ENCODE data around the gene PDE2A. TPM values are rescaled to one million over a fixed set of nuclear protein-coding genes. Genes with fewer than 3 reads are reported as not detected.

PDE2A gene
- total and polyA plus RNA-seq, 3 donors from 2014 or later: 14.1 to 20.6 (median 15.2) TPM

GRCh38 chr11:72594493-72595291 lies 79.5 kb downstream of the PDE2A start:
- WGBS, 2 donors: 78 to 89% methylated on average over 5 to 8 of the region's 8 CpGs
- Histone ChIP-seq H3K4me1 (peaks cover 7% of the 10 kb centered on the region), H3K27me3 (no peaks in the 10 kb centered on the region), H3K9me3 (no peaks in the 10 kb centered on the region), H3K27ac (no peak overlapping the region), H3K4me3 (no peak overlapping the region), H3K36me3 (ENCODE audit: low read depth, missing control alignments) (no peaks in the 10 kb centered on the region)
- DNase-seq: no peak
- intact Hi-C loops (cut with DNase I; ENCODE audit: low total_unique reads): no loop called here
- TF ChIP-seq POLR2A (IDR thresholded peaks at IDR 0.05): no peak
- TF ChIP-seq, protein P1, sequence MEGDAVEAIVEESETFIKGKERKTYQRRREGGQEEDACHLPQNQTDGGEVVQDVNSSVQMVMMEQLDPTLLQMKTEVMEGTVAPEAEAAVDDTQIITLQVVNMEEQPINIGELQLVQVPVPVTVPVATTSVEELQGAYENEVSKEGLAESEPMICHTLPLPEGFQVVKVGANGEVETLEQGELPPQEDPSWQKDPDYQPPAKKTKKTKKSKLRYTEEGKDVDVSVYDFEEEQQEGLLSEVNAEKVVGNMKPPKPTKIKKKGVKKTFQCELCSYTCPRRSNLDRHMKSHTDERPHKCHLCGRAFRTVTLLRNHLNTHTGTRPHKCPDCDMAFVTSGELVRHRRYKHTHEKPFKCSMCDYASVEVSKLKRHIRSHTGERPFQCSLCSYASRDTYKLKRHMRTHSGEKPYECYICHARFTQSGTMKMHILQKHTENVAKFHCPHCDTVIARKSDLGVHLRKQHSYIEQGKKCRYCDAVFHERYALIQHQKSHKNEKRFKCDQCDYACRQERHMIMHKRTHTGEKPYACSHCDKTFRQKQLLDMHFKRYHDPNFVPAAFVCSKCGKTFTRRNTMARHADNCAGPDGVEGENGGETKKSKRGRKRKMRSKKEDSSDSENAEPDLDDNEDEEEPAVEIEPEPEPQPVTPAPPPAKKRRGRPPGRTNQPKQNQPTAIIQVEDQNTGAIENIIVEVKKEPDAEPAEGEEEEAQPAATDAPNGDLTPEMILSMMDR (IDR thresholded peaks at IDR 0.05): no peak

DNA sequence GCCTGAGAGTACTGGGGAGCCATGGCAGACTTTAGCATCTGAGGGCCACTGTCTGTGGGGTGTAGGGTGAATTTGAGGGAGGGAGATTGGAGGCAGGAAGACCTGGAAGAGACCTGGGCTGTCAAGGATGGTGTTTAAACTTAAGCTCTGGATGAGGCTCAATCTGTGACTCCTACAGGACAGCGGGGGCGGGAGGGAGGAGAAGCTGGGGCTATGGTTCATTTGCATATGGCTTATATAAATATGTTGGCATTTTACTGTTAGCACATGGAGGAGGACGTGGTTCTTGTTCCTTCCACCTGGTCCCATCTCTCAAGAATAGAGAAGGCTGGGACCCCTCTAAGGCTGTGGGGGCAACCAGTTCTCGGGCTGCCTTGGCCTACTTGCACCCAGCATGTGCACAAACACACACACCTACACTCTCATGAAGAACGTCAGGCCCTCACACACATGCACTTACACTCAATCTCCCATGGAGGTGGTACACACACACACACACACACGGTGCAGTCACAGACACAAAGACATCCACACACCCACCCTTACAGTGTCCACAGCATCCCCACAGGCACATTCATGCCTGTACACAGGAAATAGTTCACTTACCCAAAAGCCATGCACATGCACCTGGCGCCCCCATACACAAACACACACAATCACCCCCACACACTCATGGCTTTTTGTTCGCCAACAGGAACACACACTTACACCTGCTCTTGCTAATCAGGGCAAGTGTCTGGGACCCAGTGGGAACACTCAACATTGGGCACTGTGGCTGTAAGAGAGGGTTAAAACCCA lies 81.3 kb downstream of the PDE2A start:
- intact Hi-C loops (cut with DNase I; ENCODE audit: low total_unique reads): no loop called here
- H3K4me3 ChIP-seq: no peak overlapping the region
- no peaks in the 10 kb centered on the region for H3K9me3 ChIP-seq
- DNase-seq: no peak
- H3K27me3 ChIP-seq: no peaks in the 10 kb centered on the region
- 91 to 93% methylated on average over 8 of the region's 8 CpGs for WGBS, 2 donors
- TF ChIP-seq, protein P1 (IDR thresholded peaks at IDR 0.05): no peak
- no peak for TF ChIP-seq POLR2A (IDR thresholded peaks at IDR 0.05)
- H3K4me1 ChIP-seq: peaks cover 7% of the 10 kb centered on the region
- no peak overlapping the region for H3K27ac ChIP-seq
- no peaks in the 10 kb centered on the region for H3K36me3 ChIP-seq (ENCODE audit: low read depth, missing control alignments)

DNA sequence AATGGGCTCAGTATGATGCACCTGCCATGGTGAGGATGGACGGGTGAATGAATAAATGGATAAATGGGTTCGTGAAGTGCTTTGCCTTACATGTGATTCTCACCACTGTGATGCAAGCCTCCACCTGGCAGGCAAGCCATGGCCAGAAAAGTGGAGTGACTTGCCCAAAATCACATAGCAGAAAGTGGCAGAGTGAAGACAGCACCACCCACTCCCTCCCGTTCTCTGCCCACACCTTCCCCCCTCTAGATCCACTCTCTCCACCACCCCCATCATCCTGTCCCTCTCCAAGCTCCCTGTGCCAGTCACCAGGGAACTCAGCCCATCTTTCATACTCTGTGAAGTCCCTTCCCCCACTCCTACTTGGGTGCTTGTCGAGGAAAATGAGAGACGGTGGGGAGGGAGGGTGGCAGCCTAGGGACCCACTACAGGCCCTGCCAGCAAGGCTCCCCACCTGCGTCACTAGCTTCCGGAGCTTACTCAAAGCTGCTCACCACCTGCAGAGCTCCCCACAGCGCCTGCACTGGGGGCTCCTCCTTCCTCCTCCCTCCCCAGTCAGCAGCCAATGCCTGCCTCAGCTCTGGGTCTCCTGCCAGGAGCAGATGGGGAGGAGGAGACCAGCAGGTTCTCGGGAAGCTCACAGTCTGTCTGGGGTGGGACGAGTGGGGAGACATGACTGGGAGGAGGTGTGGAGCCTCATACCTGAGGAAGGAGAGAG lies 82.3 kb downstream of the PDE2A start:
- intact Hi-C loops (cut with DNase I; ENCODE audit: low total_unique reads): no loop called here

GRCh38 chr11:72591023-72591422 lies 83.2 kb downstream of the PDE2A start:
- WGBS, 2 donors: 51 to 54% methylated on average over 5 of the region's 5 CpGs
- H3K36me3 ChIP-seq (ENCODE audit: low read depth, missing control alignments): no peaks in the 10 kb centered on the region
- TF ChIP-seq, protein P1 (IDR thresholded peaks at IDR 0.05): no peak
- intact Hi-C loops (cut with DNase I; ENCODE audit: low total_unique reads): no loop called here
- H3K27me3 ChIP-seq: no peaks in the 10 kb centered on the region
- no peaks in the 10 kb centered on the region for H3K9me3 ChIP-seq
- no peak overlapping the region for H3K27ac ChIP-seq
- no peak overlapping the region for H3K4me3 ChIP-seq
- no peak for DNase-seq
- peaks cover 7% of the 10 kb centered on the region for H3K4me1 ChIP-seq

More for the DNA sequence above, 82.3 kb downstream of the PDE2A start:
- 65 to 71% methylated on average over 6 to 10 of the region's 10 CpGs for WGBS, 2 donors
- DNase-seq: no peak
- no peaks in the 10 kb centered on the region for H3K9me3 ChIP-seq
- H3K4me1 ChIP-seq: peaks cover 7% of the 10 kb centered on the region
- H3K36me3 ChIP-seq (ENCODE audit: low read depth, missing control alignments): no peaks in the 10 kb centered on the region
- H3K4me3 ChIP-seq: no peak overlapping the region
- H3K27ac ChIP-seq: no peak overlapping the region
- no peaks in the 10 kb centered on the region for H3K27me3 ChIP-seq
- TF ChIP-seq, protein P1 (IDR thresholded peaks at IDR 0.05): no peak
- no peak for TF ChIP-seq POLR2A (IDR thresholded peaks at IDR 0.05)
